Neural cell (in vitro differentiated cells): ENCODE measurements around the gene MXD4.

Source experiments
- EP300 ChIP-seq: fragments of 450-650 bp; conservative IDR thresholded peaks from 2 replicates; pipeline ENCODE4 v1.6.1; 2014; ENCODE audit warnings: antibody characterized with exemption, mild to moderate bottlenecking, moderate library complexity; ENCODE audit not compliant: poor library complexity, severe bottlenecking
- EZH2 ChIP-seq: fragments of 200-600, 300-800 bp; shearing (Covaris generic), sonication (generic); IDR thresholded peaks from 2 replicates; pipeline ENCODE4 v1.6.1; 2014; ENCODE audit warnings: antibody characterized with exemption, low read length, borderline replicate concordance, mild to moderate bottlenecking; ENCODE audit not compliant: insufficient read depth, poor library complexity, severe bottlenecking
- POLR2AphosphoS5 ChIP-seq: IDR thresholded peaks from 2 replicates; pipeline ENCODE4 v1.6.1; 2012
- RAD21 ChIP-seq: fragments of 450-650 bp; conservative IDR thresholded peaks from 2 replicates; pipeline ENCODE4 v1.6.1; 2014; ENCODE audit warnings: antibody characterized with exemption, mild to moderate bottlenecking, moderate library complexity

DNA sequence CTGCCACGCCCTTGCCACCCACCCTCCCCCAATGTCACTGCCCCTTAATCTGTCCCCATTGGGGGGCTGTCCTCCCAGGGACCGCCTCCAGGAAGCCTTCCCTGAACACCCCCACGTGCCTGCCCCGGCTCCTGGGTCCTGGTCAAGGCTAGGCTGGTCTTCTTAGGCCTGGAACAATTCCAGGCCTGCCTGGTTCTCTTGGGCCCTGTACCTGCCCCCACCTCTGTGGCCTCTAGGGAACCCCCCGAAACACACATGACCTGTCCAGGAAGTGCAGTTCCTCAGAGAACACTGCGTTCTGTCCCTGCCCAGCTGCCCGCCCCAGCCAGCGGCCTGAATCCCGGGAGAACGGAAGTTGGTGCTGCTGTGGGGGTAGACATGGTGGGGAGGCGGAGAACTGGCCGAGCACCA lies 5.1 kb downstream of the MXD4 start:
- TF ChIP-seq POLR2AphosphoS5 (no peak), EZH2 (no peak), EP300 (no peak), RAD21 (no peak)
